Osteocyte (in vitro differentiated cells): ENCODE results near the gene FN3KRP. TPM values are rescaled to one million over a fixed set of nuclear protein-coding genes. Genes with fewer than 3 reads are reported as not detected.

Experiments
- DNase-seq: peaks from one replicate; pipeline ENCODE4 v3.0.0; 2021; ENCODE audit warnings: mixed read lengths; ENCODE audit not compliant: unreplicated experiment; ENCODE audit errors: extremely low spot score
- H3K27ac Mint-ChIP-seq: one replicate; pipeline ENCODE4 v1.8.0; 2021; ENCODE audit warnings: mild to moderate bottlenecking, mixed read lengths; ENCODE audit not compliant: unreplicated experiment
- H3K27me3 Mint-ChIP-seq: one replicate; pipeline ENCODE4 v1.8.0; 2021; ENCODE audit warnings: mixed read lengths; ENCODE audit not compliant: unreplicated experiment
- H3K36me3 Mint-ChIP-seq: one replicate; pipeline ENCODE4 v1.8.0; 2021; ENCODE audit warnings: mixed read lengths; ENCODE audit not compliant: unreplicated experiment
- H3K4me1 Mint-ChIP-seq: one replicate; pipeline ENCODE4 v1.8.0; 2021; ENCODE audit warnings: mixed read lengths; ENCODE audit not compliant: unreplicated experiment
- H3K4me3 Mint-ChIP-seq: one replicate; pipeline ENCODE4 v1.8.0; 2021; ENCODE audit warnings: mild to moderate bottlenecking, moderate library complexity, mixed read lengths; ENCODE audit not compliant: unreplicated experiment
- H3K9me3 Mint-ChIP-seq: one replicate; pipeline ENCODE4 v1.8.0; 2021; ENCODE audit warnings: mixed read lengths; ENCODE audit not compliant: unreplicated experiment
- total RNA-seq: library from RNA; stranded (reverse); gene quantifications from 2 replicates; pipeline ENCODE4 v1.2.1, GENCODE V29; 2021
- TF ChIP-seq, protein P1 (sequence below): fragments of 200-600 bp; sonication (generic); IDR thresholded peaks from 2 replicates; pipeline ENCODE4 v1.5.0; 2021; ENCODE audit warnings: antibody characterized with exemption, mild to moderate bottlenecking, moderate library complexity

The FN3KRP gene
- total RNA-seq, 1 donor from 2014 or later, result 31.7 TPM

DNA sequence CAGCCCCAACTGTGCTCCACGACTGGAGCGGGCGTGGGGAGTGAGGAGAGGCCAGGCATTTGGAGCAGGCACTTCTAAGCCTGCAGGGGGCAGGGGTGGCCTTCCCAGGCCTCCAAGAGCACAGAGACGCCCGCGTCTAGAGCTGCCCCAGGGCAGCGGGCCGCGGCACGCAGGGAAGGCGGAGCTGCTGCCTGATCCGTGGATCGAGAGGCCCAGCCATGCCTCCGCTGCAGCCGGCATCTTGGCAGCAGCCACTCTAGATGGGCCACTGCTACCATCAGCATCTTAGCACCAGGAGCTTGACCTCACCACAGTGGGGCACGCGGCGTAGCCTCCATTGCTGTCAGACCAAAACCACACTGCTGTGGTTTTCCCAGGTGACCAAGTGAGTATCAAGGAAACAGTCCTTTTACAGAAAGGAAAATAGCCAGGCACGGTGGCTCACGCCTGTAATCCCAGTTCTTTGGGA is 47.8 kb upstream of the FN3KRP start:
- Mint-ChIP-seq H3K27ac (no peak overlapping the region), H3K9me3 (no peaks in the 10 kb centered on the region), H3K36me3 (peaks cover 2% of the 10 kb centered on the region), H3K4me1 (peaks cover 8% of the 10 kb centered on the region), H3K27me3 (no peaks in the 10 kb centered on the region), H3K4me3 (no peak overlapping the region)
- TF ChIP-seq, protein P1, sequence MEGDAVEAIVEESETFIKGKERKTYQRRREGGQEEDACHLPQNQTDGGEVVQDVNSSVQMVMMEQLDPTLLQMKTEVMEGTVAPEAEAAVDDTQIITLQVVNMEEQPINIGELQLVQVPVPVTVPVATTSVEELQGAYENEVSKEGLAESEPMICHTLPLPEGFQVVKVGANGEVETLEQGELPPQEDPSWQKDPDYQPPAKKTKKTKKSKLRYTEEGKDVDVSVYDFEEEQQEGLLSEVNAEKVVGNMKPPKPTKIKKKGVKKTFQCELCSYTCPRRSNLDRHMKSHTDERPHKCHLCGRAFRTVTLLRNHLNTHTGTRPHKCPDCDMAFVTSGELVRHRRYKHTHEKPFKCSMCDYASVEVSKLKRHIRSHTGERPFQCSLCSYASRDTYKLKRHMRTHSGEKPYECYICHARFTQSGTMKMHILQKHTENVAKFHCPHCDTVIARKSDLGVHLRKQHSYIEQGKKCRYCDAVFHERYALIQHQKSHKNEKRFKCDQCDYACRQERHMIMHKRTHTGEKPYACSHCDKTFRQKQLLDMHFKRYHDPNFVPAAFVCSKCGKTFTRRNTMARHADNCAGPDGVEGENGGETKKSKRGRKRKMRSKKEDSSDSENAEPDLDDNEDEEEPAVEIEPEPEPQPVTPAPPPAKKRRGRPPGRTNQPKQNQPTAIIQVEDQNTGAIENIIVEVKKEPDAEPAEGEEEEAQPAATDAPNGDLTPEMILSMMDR, result peak; percentile 60
- DNase-seq, result no peak

DNA sequence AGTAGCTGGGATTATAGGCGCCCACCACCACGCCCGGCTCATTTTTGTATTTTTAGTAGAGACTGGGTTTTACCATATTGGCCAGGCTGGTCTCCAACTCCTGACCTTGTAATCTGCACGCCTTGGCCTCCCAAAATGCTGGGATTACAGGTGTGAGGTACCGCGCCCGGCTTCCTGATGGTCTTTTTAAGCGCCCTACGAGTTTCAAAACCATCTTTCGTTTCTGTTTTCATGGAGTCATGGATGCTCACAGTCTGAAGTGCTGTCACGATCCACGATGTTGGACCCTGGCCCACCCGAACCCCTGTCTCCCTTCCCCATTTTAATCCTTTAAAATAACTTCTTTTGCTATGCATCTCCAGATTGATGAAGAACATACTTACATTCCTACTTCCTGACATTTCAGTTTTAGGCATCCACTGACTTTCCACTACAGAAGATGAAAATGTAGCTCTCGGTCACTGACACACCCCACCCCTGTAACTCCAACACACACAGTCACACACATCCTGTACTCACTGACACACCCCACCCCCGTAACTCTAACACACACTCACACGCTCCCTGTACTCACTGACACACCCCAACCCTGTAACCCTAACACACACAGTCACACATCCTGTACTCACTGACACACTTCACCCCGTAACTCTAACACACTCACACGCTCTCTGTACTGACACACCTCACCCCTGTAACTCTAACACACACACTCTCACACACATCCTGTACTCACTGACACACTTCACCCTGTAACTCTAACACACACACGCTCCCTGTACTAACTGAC is 45.6 kb upstream of the FN3KRP start:
- Mint-ChIP-seq H3K36me3 (peaks cover 2% of the 10 kb centered on the region), H3K4me3 (no peak overlapping the region), H3K27ac (no peak overlapping the region), H3K9me3 (no peaks in the 10 kb centered on the region), H3K27me3 (no peaks in the 10 kb centered on the region), H3K4me1 (peaks cover 6% of the 10 kb centered on the region)
- no peak for DNase-seq
- TF ChIP-seq, protein P1, result no peak

DNA sequence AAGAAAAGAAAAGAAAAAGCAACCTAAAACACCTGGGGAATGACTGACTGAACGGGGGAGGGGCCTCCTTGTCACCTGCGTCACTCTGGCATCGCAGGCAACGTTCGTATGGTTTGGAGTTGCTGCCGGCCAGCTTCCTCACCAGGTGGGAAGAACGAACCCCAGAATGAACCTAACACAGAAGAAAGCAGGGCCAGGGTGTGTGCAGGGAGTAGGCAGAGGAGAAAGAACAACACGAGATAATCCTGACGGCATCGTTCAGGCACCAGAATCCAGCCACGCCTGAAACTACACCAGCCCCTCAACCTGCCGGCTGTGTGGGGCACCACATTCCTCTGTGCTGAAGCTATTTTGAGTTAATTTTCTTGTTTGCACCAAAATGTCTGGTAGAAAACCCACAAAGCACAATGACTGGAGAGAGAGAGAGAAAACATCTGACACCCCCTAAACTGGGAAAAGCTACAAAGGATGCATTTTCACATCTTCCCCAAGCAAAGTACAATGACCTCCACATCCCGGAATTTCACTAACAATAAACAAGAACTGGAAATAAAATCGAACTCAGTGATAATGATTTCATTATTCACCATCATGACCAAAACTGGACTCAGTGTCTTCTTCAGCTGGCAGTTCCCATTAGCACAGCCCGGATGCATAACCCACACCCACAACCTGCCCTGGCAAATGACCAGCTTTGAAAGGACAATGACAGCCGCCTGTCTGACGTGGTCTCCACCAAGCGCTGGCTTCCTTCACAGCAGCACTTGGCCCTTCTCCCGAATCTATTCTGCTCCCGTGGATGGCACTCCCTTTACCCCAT is 41.6 kb upstream of the FN3KRP start:
- no peaks in the 10 kb centered on the region for H3K27me3 Mint-ChIP-seq
- H3K4me3 Mint-ChIP-seq, result no peak overlapping the region
- H3K9me3 Mint-ChIP-seq, result no peaks in the 10 kb centered on the region
- no peaks in the 10 kb centered on the region for H3K36me3 Mint-ChIP-seq
- no peak overlapping the region for H3K27ac Mint-ChIP-seq
- H3K4me1 Mint-ChIP-seq, result no peaks in the 10 kb centered on the region
- DNase-seq, result no peak
- TF ChIP-seq, protein P1, result no peak

DNA sequence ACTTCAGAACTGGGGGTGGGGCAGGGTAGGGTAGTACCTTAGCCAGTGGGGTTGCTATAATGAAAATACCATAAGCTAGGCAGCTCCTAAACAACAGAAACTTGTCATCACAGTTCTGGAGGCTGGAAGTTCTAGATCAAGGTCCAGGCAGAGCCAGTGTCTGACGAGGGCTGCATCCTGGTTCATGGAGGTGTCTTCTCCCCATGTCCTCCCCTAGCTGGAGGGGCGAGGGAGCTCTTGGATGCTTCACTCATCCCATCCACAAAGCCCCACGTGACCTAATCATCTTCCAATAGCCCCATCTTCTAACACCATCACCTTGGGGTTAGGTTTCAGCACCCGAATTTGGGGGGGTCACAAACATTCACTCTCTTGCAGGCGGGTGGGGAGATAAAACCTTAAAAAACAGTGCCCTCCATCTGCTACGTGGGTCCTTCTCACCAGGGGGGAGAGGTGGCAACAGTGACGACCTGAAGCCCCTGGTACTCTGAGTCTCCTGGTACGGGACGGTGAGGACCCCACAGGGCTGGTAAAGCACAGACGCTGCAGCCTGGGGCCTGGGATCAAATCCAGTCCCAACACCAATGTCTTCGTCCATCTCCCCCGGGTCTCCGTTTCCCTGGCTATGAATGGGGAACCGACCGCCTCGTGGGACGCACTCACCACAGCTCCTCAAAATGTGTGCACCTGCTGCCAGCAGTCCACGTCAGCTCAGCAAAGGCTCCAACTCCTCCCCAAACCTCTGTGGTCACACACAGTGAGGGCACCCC is 40.8 kb upstream of the FN3KRP start:
- H3K4me1 Mint-ChIP-seq, result no peaks in the 10 kb centered on the region
- no peaks in the 10 kb centered on the region for H3K27me3 Mint-ChIP-seq
- TF ChIP-seq, protein P1, result no peak
- H3K9me3 Mint-ChIP-seq, result no peaks in the 10 kb centered on the region
- no peak for DNase-seq
- no peaks in the 10 kb centered on the region for H3K36me3 Mint-ChIP-seq
- no peak overlapping the region for H3K27ac Mint-ChIP-seq
- H3K4me3 Mint-ChIP-seq, result no peak overlapping the region
